ENCODE results near the gene LIX1. TPM values are rescaled to one million over a fixed set of nuclear protein-coding genes. Genes with fewer than 3 reads are reported as not detected.

LIX1 gene
- total RNA-seq, 1 experiment from 2014 or later: not detected

DNA sequence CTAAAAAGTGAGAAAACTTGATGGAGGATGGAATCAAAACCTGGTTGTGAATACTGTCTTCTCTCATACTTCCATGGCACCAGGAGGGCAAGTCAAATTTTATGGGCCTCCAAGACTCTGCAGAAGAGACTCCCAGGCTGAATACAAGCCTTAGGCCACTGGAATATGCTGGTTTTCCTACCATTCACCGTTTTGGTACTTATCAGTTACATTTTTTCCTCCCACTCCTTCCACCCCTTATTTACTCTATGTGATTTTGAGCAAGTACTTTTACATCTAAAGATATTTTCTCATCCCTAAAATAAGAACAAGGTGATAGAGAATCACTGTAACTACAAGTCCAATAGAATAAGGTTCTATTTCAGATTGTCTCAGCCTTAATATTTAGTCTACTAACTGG, 8.0 kb upstream of the LIX1 start (continued):
- TF ChIP-seq, protein P1, sequence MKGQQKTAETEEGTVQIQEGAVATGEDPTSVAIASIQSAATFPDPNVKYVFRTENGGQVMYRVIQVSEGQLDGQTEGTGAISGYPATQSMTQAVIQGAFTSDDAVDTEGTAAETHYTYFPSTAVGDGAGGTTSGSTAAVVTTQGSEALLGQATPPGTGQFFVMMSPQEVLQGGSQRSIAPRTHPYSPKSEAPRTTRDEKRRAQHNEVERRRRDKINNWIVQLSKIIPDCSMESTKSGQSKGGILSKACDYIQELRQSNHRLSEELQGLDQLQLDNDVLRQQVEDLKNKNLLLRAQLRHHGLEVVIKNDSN (CRISPR knock-in tag; IDR thresholded peaks at IDR 0.05): no peak
- no peak for TF ChIP-seq SMAD4 (CRISPR knock-in tag; IDR thresholded peaks at IDR 0.05)
- TF ChIP-seq, protein P2, sequence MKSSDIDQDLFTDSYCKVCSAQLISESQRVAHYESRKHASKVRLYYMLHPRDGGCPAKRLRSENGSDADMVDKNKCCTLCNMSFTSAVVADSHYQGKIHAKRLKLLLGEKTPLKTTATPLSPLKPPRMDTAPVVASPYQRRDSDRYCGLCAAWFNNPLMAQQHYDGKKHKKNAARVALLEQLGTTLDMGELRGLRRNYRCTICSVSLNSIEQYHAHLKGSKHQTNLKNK (CRISPR knock-in tag; IDR thresholded peaks at IDR 0.05): no peak
- TF ChIP-seq CREM (CRISPR knock-in tag; IDR thresholded peaks at IDR 0.05): no peak

DNA sequence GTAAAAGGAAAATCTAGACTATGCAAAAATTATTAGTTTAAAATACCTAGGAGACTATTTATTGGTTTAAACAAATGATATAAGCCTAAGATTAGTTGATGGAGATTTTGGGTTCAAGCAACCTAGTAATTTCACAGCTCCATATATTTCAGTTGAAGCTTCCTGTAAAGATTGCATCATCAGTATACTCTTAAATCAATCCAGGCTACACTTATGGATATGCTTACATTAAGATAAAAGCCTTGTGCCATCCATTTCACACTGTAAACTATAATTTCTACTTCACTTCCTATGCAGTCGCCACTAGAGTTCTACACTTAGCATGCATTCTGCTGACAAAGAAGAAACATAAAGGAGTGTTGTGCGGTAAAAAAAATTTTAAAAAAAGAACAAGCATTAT, 7.3 kb upstream of the LIX1 start:
- no peaks in the 10 kb centered on the region for H3K36me3 Mint-ChIP-seq
- H3K27ac Mint-ChIP-seq: no peak overlapping the region
- no peak for DNase-seq (ENCODE audit: low spot score)
- no peak overlapping the region for H3K4me3 Mint-ChIP-seq
- H3K4me1 Mint-ChIP-seq: peaks cover 5% of the 10 kb centered on the region
- POLR2A ChIA-PET: no interaction called here
- no peak for TF ChIP-seq GABPB1 (CRISPR knock-in tag; IDR thresholded peaks at IDR 0.05)
- TF ChIP-seq, protein P3, sequence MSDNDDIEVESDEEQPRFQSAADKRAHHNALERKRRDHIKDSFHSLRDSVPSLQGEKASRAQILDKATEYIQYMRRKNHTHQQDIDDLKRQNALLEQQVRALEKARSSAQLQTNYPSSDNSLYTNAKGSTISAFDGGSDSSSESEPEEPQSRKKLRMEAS (CRISPR knock-in tag; IDR thresholded peaks at IDR 0.05): no peak
- TF ChIP-seq, protein P4, sequence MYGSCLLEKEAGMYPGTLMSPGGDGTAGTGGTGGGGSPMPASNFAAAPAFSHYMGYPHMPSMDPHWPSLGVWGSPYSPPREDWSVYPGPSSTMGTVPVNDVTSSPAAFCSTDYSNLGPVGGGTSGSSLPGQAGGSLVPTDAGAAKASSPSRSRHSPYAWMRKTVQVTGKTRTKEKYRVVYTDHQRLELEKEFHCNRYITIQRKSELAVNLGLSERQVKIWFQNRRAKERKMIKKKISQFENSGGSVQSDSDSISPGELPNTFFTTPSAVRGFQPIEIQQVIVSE (CRISPR knock-in tag; IDR thresholded peaks at IDR 0.05; ENCODE audit: borderline replicate concordance): no peak
- no peak for TF ChIP-seq TCF7 (CRISPR knock-in tag; IDR thresholded peaks at IDR 0.05; ENCODE audit: low read depth)
- no peak for ATAC-seq
- CTCF ChIA-PET: no interaction called here
- peaks cover 4% of the 10 kb centered on the region; the same call in 1 of the 2 replicates for H3K9me3 Mint-ChIP-seq
- H3K27me3 Mint-ChIP-seq (ENCODE audit: low read depth): no peaks in the 10 kb centered on the region

DNA sequence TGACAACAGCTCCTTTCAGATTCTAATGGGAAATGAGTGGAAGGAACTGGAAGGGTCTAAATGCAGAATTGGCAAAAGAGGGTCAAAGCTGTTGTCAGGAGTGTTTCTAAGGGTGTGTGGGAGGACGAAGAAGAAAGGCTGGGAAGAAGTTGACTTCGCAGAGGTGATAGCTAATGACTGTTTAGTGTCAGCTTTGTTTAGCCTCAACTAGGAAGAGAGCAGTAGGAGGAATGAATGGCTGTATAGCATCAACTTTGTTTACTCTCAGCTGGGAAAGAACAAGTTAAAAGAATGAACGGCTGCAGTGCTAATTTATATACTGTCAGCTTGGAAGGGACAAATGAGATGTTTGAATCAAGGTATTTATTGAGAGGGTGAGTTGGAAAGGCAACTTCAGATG, 5.9 kb upstream of the LIX1 start:
- DNase-seq (ENCODE audit: low spot score) (no peak), ATAC-seq (no peak)
- ChIA-PET CTCF (interaction anchor here (1.6 to 2.5 kb wide), 3 partner anchors 104 to 396 kb away, joined by 6 to 20 read pairs (median 16); no protein-coding TSS in a partner anchor), POLR2A (interaction anchor here (0.7 kb wide), 1 partner anchor 457 kb away, joined by 3 read pairs; no protein-coding TSS in a partner anchor)
- Mint-ChIP-seq H3K4me1 (peaks cover 5% of the 10 kb centered on the region), H3K27ac (no peak overlapping the region), H3K36me3 (no peaks in the 10 kb centered on the region), H3K4me3 (no peak overlapping the region), H3K9me3 (peaks cover 4% of the 10 kb centered on the region; the same call in 1 of the 2 replicates), H3K27me3 (ENCODE audit: low read depth) (no peaks in the 10 kb centered on the region)
- TF ChIP-seq ZNF121 (CRISPR knock-in tag; IDR thresholded peaks at IDR 0.05) (no peak), ETV6 (CRISPR knock-in tag; IDR thresholded peaks at IDR 0.05) (no peak), SOX15 (CRISPR knock-in tag; IDR thresholded peaks at IDR 0.05) (no peak)
- TF ChIP-seq, protein P5, sequence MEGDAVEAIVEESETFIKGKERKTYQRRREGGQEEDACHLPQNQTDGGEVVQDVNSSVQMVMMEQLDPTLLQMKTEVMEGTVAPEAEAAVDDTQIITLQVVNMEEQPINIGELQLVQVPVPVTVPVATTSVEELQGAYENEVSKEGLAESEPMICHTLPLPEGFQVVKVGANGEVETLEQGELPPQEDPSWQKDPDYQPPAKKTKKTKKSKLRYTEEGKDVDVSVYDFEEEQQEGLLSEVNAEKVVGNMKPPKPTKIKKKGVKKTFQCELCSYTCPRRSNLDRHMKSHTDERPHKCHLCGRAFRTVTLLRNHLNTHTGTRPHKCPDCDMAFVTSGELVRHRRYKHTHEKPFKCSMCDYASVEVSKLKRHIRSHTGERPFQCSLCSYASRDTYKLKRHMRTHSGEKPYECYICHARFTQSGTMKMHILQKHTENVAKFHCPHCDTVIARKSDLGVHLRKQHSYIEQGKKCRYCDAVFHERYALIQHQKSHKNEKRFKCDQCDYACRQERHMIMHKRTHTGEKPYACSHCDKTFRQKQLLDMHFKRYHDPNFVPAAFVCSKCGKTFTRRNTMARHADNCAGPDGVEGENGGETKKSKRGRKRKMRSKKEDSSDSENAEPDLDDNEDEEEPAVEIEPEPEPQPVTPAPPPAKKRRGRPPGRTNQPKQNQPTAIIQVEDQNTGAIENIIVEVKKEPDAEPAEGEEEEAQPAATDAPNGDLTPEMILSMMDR (IDR thresholded peaks at IDR 0.05): no peak

DNA sequence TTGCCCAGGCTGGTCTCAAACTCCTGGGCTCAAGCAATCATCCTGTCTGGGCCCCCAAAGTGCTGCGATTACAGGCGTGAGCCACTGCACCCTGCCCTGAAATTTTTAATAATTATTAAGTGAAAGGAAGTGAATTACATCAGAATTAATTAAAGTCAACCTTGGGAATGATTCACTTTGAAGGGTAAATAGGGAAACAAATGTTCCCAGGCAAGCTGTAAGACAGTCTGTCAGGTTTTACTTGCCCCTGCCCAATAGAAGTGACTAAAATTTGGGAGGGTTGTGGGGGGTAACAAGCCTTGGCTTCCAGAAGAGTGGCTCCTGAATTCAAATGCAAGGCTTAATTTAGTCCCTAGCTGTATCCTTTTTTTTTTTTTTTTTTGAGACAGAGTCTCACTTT, 1.3 kb upstream of the LIX1 start:
- POLR2A ChIA-PET: no interaction called here
- no peak overlapping the region for H3K4me3 Mint-ChIP-seq
- ATAC-seq (no peak), DNase-seq (ENCODE audit: low spot score) (no peak)
- H3K27me3 Mint-ChIP-seq (ENCODE audit: low read depth): no peaks in the 10 kb centered on the region
- CTCF ChIA-PET: interaction anchor here (1.5 to 4.8 kb wide), 6 partner anchors 8 to 391 kb away, joined by 5 to 77 read pairs (median 38); no protein-coding TSS in a partner anchor
- H3K27ac Mint-ChIP-seq: no peak overlapping the region
- no peaks in the 10 kb centered on the region for H3K9me3 Mint-ChIP-seq
- H3K36me3 Mint-ChIP-seq: no peaks in the 10 kb centered on the region
- peaks cover 33% of the 10 kb centered on the region for H3K4me1 Mint-ChIP-seq
- TF ChIP-seq SOX15 (CRISPR knock-in tag; IDR thresholded peaks at IDR 0.05) (no peak), NR3C1 (CRISPR knock-in tag; conservative IDR thresholded peaks at IDR 0.05; ENCODE audit: low read depth) (no peak), TEAD4 (CRISPR knock-in tag; IDR thresholded peaks at IDR 0.05) (no peak), ZNF396 (CRISPR knock-in tag; IDR thresholded peaks at IDR 0.05; ENCODE audit: borderline replicate concordance) (no peak), MYBL2 (CRISPR knock-in tag; IDR thresholded peaks at IDR 0.05) (no peak)
- TF ChIP-seq, protein P6, sequence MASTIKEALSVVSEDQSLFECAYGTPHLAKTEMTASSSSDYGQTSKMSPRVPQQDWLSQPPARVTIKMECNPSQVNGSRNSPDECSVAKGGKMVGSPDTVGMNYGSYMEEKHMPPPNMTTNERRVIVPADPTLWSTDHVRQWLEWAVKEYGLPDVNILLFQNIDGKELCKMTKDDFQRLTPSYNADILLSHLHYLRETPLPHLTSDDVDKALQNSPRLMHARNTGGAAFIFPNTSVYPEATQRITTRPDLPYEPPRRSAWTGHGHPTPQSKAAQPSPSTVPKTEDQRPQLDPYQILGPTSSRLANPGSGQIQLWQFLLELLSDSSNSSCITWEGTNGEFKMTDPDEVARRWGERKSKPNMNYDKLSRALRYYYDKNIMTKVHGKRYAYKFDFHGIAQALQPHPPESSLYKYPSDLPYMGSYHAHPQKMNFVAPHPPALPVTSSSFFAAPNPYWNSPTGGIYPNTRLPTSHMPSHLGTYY (CRISPR knock-in tag; IDR thresholded peaks at IDR 0.05): no peak
- TF ChIP-seq, protein P7, sequence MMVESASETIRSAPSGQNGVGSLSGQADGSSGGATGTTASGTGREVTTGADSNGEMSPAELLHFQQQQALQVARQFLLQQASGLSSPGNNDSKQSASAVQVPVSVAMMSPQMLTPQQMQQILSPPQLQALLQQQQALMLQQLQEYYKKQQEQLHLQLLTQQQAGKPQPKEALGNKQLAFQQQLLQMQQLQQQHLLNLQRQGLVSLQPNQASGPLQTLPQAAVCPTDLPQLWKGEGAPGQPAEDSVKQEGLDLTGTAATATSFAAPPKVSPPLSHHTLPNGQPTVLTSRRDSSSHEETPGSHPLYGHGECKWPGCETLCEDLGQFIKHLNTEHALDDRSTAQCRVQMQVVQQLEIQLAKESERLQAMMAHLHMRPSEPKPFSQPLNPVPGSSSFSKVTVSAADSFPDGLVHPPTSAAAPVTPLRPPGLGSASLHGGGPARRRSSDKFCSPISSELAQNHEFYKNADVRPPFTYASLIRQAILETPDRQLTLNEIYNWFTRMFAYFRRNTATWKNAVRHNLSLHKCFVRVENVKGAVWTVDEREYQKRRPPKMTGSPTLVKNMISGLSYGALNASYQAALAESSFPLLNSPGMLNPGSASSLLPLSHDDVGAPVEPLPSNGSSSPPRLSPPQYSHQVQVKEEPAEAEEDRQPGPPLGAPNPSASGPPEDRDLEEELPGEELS (CRISPR knock-in tag; IDR thresholded peaks at IDR 0.05): no peak
- TF ChIP-seq, protein P2 (CRISPR knock-in tag; IDR thresholded peaks at IDR 0.05): no peak
- TF ChIP-seq, protein P8, sequence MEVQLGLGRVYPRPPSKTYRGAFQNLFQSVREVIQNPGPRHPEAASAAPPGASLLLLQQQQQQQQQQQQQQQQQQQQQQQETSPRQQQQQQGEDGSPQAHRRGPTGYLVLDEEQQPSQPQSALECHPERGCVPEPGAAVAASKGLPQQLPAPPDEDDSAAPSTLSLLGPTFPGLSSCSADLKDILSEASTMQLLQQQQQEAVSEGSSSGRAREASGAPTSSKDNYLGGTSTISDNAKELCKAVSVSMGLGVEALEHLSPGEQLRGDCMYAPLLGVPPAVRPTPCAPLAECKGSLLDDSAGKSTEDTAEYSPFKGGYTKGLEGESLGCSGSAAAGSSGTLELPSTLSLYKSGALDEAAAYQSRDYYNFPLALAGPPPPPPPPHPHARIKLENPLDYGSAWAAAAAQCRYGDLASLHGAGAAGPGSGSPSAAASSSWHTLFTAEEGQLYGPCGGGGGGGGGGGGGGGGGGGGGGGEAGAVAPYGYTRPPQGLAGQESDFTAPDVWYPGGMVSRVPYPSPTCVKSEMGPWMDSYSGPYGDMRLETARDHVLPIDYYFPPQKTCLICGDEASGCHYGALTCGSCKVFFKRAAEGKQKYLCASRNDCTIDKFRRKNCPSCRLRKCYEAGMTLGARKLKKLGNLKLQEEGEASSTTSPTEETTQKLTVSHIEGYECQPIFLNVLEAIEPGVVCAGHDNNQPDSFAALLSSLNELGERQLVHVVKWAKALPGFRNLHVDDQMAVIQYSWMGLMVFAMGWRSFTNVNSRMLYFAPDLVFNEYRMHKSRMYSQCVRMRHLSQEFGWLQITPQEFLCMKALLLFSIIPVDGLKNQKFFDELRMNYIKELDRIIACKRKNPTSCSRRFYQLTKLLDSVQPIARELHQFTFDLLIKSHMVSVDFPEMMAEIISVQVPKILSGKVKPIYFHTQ (CRISPR knock-in tag; IDR thresholded peaks at IDR 0.05): no peak
